HG03378 (cell line): ENCODE data around the gene CX3CR1.
"Not testable (repeated sequence)": the region's sequence is repeated elsewhere in the genome, so short reads cannot be mapped to it uniquely, and the experiment has no call there.

ENCODE experiments used
- ATAC-seq: cut with Tn5 transposase; IDR thresholded peaks from one replicate; pipeline ENCODE4 v1.9.1; 2021; ENCODE audit warnings: mild to moderate bottlenecking, moderate library complexity; ENCODE audit not compliant: unreplicated experiment

CX3CR1 gene

DNA sequence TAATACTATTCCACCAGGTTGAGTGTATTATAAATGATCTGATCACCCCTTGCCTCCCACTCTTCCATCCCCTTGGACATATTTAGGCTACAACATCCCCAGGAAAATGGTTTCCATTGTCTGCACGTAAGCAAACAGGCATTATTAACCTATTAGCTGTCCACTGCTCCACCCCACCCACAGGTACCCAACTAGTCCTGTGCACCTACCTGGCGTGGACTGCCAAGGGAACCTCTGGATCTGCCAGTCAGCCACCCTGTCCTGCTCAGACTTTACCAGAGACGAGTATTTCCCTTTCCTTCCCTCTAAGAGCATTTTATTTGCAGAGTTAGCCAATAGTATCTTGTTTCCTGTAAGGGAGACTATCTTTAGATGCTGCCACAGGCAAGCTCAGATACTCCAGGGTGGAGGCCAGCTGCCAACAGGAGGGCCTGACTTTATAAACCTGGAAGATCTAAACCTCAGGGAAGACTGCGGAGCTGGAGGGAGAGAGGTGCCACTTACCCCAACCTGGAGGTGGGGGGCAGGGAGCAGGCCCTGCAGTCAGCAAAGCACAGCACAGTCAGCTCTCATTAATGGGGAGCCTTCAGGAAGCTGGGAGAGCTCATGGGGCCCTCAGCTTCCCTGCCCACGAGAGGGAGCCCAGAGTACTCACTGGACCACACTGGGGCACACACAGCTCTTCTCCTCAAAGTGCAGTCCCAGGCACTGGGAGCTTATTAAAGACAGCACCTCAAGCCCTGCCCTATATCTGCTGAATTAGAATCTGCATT is at the start of gene CX3CR1:
Gene CX3CR1, minus strand, starts transcription at position 292 of the 773 bp plus-strand sequence. CDS start 13,527 bp downstream, outside the sequence.
- ATAC-seq = no peak

DNA sequence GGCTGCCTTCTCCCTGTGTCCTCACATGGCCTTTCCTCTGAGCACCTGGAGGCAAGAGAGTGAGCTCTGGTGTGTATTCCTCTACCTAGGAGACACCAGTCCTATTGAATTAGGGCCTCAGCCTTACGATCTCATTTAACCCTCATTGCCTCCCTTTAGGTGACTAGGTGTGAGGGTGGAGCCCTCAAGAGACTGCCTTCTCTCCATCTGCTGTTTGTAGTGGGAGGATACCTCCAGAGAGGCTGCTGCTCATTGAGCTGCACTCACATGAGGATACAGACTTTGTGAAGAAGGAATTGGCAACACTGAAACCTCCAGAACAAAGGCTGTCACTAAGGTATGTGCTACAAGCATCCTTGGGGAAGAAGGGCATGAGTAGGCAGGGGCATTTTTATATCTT is 49.7 kb upstream of the CX3CR1 start, which contains the start of gene CCR8:
Gene CCR8, plus strand, starts transcription at position 217 of the 400 bp plus-strand sequence. CDS start 2,623 bp downstream, outside the sequence.
- no peak for ATAC-seq

GRCh38 chr3:39327746-39328349 is 48.0 kb upstream of the CX3CR1 start:
- ATAC-seq = peak; percentile 48

DNA sequence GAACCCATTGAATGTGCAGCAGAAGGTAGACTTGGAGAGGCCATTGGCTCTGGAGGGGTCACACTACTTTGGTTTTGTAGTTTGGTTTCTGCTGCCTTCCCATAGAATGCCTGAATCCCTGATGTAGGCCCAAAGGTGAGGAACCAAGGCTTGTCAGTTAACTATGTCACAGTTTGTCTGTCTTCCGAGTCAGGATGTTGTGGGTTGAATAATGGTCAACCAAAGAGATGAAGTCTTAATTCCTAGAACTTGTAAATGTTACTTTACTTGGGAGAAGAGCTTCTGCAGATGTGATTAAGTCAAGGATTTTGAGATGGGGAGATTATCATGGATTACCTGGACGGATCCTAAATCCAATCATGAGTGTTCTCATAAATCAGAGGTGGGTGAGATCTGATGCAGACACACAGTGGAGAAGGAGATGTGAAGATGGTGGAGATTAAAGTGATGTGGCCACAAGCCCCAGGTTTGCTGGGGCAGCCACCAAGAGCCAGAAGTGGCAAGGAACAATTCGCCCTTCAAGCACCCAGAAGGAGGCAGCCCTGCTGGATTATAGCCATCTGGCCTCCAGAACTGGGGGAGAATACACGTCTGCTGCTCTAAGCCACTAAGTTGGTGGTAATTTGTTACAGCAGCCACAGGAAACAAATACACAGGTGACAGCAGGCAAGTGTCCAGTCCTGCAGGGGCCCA is 47.4 kb upstream of the CX3CR1 start:
- ATAC-seq = peak; percentile 25

GRCh38 chr3:39325236-39325635 is 45.4 kb upstream of the CX3CR1 start:
- no peak for ATAC-seq

DNA sequence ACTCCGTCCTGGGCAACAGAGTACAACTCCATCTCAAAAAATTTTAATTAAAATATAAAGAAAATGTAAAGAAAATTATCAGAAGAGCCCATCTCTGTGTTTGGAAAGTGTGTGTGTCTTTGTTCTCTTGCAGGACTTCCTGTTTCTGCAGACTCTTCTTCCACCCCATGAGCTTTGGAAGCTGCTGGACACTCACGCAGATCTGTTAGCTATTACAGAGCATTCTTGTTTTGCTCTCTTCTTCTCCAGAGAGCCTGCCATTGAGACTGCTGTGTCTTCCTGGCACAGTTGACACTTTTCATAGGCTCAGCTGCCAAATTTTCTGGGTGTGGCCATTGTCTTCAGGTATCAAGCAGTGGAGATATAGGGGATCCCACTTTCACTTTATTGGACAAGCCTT is 43.7 kb upstream of the CX3CR1 start:
- no peak for ATAC-seq

GRCh38 chr3:39322936-39323335 is 43.1 kb upstream of the CX3CR1 start:
- ATAC-seq = no peak

DNA sequence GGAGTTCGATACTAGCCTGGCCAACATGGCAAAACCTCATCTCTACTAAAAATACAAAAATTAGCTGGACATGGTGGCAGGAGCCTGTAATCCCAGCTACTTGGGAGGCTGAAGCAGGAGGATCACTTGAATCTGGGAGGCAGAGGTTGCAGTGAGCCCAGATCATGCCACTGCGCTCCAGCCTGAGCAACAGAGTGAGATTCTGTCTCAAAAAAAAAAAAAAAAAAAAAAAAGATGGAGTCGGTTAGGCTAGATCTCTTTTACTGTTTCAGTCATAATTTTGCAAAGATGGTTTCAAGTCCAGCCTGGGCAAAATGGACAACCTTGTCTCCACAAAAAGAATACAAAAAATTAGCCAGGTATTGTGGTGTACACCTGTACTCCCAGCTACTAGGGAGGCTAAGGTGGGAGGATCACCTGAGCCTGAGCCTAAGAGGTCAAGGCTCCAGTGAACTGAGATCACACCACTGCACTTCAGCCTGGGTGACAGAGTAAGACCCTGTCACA is 42.4 kb upstream of the CX3CR1 start:
- not testable (repeated sequence) for ATAC-seq

- ATAC-seq = not testable (repeated sequence)
Observed at GRCh38 chr3:39321574-39321983, 41.7 kb upstream of the CX3CR1 start.

GRCh38 chr3:39319249-39319648 is 39.4 kb upstream of the CX3CR1 start:
- ATAC-seq = no peak

GRCh38 chr3:39318301-39318700 is 38.5 kb upstream of the CX3CR1 start:
- ATAC-seq = no peak

DNA sequence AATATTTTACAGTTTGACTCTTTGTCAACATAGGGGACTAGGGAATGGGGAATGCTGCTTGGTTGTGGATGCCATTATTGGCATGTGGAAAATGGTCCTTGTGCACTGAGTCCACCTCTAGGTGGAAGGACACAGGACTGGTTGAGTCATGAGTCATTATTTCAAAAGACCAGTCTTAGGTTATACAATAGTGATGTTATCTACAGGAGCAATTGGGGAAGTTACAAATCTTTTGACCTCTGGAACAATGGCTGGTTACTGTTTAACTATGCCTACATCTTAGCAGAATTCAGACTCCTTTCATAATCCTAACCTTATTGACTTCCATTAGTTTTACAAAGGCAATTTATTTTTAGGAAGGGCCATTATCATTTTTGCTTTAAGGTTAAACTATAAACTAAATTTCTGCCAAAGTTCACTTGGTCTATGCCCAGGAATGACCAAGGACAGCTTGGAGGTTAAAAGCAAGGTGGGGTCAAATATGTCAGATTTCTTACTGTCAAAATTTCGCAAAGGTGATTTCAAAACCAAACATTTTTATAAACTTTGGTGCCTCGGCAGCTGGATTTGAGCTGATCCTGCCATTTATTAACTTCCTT is 37.8 kb upstream of the CX3CR1 start:
- ATAC-seq = no peak

GRCh38 chr3:39315420-39315819 is 35.6 kb upstream of the CX3CR1 start:
- no peak for ATAC-seq

- ATAC-seq = no peak
Observed at GRCh38 chr3:39313289-39313688, 33.5 kb upstream of the CX3CR1 start.

GRCh38 chr3:39302178-39302577 is 22.3 kb upstream of the CX3CR1 start:
- ATAC-seq = no peak

DNA sequence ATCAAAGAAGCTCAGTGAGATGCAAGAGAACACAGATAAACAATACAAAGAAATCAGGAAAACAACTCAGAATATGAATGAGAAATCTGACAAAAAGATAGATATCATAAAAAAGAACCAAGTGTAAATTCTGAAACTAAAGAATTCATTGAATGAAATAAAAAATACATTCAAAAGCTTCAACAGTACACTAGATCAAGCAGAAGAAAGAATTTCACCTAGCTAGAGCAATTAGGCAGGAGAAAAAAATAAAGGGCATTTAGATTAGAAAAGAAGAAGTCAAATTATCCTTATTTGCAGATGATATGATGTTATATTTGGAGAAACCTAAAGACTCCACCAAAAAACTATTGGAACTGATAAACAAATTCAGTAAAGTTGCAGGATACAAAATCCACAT is 19.4 kb upstream of the CX3CR1 start:
- ATAC-seq = no peak

- no peak for ATAC-seq
Observed at GRCh38 chr3:39296197-39297077, 16.6 kb upstream of the CX3CR1 start.

GRCh38 chr3:39295184-39295775 is 15.4 kb upstream of the CX3CR1 start:
- peak; percentile 84 for ATAC-seq

DNA sequence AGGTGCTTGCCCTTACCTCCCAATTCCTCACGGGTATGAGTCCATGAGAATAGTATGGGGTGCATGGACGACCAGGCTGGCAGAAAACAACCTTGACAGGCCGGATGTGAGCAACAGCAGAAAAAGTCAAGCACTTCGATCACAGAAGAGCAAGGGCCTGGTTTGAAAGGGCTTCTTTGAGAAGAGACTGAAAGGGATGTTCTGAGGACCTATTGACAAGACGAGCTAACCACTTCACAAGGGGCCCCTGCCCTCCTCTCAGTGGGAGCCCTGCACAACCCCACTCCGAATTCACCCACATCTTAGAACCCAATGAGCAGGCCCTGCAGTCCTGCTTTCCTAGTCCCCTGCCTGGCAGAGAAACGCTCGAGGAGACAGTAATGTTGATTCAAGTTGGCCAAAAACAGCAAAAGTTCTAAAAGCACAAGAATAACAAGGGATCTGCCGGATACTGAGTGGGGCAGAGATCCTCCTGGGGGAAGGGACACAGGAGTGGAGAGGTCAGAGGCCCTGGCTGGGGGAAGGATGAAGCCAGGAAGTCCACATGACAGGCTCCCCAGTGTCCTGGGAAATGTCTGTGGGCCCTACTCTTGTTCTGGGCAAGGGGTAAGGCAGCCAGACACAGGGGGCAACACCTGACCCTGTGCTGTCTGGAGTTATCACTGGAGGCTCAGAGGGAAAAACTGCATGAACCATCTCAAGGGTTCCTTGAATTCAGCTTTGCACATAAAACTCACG is 14.8 kb upstream of the CX3CR1 start:
- no peak for ATAC-seq
